Measurements from ENCODE around the gene GLTP.

Gene GLTP

DNA sequence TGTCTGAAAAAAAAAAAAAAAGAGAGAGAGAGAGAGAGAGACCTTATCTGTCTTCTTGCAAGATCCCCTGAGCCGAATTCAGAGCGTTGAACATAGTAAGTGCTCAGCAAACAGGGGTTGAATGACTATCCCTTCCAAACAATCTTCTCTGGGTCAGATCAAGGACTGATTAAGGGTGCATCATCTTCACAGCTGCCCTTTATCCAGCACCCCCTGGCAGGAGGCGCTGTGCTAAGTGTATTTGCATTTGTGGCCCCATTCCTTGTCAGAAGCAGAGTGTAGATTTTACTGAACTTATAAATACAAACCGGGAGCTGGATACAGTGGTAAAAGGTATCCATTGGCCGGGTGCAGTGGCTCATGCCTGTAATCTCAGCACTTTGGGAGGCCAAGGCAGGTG lies 38.3 kb downstream of the GLTP start:
- DNase-seq (ENCODE audit: low read depth in 2 of 2), result no peak

DNA sequence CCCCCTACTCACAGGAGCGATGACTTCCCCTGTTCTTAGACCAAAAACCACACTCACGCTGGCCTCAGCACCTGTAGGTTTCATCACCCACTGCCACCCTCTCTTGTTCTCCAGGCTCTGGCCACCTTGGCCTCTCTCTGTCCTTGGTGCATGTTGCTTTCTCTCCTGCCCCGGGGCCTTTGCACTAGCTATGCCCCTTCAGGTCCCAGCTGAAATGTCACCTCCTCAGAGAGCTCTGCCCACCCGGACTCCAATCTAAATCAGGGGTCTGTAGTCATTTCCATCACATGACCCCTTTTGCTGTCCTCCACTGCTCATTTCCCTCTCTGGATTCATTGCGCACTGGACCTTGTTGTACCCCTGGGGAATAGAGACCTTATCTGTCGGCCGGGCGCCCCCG lies 39.0 kb downstream of the GLTP start:
- no peak for DNase-seq (ENCODE audit: low read depth in 2 of 2)

DNA sequence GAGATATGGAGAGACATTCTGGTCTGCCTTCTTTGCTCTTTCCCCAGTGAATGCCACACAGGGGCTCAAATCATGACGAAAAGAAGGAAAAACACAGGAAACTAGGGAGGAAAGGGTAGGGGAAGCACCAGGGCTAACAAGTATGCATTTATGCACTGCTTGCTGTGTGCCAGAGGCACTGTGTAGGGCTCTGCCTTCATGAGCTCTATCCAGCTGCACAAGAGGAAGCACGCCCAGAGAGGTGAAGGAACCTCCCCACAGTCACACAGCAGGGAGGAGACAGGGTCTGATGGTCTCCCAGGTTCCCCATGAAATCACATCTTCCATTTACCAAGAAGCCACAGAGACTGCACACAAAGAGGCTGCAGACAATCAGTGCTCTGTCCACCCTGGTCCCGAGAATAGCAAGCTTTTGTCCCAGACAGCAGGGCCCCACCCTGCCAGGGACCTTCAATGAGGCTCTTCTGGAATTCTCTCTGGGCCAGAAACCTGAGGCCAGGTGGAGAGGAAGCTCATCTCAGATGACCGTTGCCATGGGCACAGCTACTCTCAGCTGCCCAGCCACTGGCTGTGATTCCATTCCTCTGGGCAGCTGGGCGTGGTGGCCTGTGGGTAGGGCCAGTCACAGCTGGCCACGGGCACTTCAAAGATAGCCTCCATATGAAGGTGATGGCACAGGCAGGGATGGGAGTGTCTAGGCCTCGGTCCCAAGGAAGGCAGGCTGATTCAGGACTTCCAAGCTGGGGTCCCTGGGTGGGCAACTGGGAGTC lies 39.9 kb downstream of the GLTP start:
- no peak for DNase-seq (ENCODE audit: low read depth in 2 of 2)

DNA sequence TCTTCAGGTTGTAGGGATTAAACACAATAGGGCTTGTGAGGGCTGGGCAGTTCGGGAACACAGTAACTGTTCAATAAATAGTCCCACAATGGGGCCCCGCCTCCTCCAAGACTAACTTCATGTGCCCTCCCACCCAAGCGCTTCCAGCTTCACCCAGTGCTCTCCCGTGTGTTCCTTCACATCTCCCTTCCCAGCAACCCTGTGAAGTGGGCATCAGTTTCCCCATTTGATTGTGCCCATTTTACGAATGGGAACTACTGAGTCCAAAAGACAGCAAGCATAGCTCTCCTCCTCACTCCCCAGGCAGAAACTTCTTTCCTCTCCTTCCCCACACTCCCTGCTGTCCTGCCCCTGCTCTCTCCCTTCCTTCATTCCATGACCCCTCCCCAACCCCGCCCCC lies 40.9 kb downstream of the GLTP start:
- no peak for DNase-seq (ENCODE audit: low read depth in 2 of 2)

DNA sequence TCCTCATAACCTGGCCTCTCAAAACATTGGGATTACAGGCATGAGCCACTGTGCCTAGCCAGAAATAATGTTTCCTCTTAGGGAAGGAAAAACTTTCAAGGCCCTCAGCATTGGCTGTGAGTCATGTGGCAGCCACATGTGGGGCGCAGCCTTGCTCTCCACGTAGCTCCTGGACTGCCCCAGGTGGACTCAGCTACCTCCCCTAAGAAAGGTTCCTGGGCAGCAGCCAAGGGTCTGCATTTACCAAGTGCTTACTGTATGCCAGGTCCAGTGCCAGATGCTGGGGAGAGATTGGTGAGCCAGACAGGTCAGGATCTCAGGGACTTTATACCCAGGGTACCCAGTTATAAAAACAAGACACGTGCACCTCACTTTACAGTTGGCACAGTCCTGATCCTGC lies 43.4 kb downstream of the GLTP start:
- DNase-seq (ENCODE audit: low read depth in 2 of 2), result no peak

DNA sequence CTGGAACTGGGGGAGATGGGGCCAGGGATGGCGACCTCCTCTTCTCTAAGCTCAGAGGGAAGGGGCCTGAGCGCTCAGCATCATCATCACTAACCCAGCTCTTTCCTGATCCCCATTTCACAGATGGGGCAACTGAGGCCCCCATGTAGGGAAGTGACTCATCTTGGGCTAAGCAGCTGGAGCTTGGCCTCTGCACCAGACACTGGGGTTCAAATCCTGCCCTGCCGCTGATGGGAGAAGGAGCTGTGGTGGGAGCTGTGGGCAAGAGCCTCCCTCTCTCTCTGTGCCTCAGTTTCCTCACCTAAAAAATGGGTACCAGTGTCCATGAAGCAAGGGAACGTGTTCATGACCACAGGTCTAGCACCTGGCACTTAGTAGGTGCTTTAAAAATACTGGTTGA lies 44.5 kb downstream of the GLTP start:
- no peak for DNase-seq (ENCODE audit: low read depth in 2 of 2)

DNA sequence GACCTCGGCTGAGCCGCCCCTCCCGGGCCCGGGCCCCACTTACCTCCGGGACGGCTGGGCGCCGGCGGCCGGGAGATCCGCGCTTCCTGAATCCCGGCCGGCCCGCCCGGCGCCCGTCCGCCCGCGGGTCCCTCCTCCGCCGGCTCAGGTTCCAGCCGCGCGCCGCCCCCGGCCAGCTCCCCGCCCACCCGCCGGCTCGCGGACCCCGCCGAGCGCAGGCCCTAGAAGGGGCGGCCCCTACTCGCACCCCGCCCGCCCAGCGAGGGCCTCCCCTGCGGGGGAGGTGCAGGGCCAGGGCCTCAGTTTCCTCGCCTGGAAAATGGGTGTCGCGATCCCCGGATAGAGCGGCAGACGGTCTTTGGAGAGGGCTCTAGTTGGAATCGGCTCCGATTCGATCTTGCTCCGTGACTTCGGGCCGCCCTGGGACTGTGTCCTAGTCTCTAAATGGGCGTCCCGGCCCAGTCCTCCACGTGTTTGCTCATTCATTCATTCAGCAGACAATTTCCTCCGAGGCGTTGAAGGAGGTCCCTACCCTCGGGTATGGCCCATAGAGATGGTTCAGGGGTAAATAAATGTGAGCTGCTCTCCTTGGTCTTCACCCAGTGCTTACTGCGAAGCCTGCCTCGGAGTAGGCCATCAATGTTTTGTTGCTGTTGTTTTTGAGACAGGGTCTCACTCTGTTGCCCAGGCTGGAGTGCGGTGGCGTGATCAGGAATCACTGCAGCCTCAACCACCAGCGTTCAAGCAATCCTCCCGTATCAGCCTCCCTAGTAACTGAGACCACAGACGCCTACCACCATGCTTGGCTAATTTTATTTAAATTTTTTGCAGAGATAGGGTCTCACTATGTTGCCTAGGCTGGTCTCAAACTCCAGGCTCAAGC lies 46.8 kb downstream of the GLTP start, which contains the start of gene TRPV4:
TSS of gene TRPV4 (minus strand) at position 92 of the 883 bp plus-strand sequence. CDS start 18,602 bp downstream, outside the sequence.
- DNase-seq (ENCODE audit: low read depth in 2 of 2), result no peak

DNA sequence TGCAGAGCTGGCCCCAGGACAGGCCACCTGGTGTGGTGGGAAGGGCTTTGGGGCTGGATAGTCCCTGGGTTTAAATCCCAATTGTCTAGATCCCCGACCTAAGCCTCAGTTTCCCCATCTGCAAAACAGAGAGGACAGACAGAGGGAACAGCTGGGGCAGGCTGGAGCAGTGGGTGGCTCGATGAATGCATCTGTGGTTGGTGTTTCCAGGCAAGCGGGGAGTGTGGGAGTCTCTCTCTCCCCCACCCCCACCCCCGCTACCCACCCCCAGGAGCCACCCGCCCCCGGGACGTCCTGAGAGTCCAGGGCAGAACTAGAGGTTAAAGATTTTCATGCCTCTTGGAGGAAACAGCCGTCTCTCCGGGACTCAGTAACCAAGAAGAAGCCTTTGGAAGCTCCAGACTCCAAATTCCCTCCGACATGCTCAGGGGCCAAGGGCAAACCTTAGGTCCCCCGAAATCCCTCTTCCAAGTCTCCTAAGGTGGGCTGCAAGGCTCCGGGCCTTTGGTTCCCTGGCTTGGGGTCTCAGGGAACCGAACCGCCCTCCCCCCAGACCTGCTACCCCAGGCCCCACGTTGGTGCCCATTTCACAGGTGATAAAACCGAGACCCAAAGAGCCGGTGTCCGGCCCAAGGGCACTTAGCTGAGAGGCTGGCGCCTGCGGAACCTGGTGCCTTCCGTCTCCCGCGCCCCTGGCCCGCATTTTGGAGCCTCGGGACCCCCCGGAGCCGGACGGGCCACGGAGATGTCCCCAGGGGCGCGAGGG lies 47.6 kb downstream of the GLTP start:
- DNase-seq (ENCODE audit: low read depth in 2 of 2), result no peak

DNA sequence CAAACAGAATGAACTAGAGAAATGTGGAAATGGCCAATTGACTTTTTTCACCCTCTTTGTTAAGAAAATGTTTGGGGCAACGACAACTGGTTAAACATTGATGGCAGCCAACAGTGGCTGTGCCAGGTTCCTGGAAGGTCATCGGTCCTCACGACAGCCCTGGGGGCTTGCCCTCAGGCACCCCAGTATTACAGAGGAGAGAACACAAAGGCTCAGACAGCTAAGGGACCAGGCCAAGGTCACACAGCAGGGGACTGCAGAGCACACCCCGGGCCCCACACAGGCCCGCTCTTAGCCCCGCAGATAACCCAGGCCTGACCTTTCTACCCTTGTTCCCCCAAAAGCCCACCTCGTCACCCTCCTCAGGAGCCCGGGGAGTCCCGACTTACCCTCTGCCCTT lies 48.4 kb downstream of the GLTP start:
- no peak for DNase-seq (ENCODE audit: low read depth in 2 of 2)

DNA sequence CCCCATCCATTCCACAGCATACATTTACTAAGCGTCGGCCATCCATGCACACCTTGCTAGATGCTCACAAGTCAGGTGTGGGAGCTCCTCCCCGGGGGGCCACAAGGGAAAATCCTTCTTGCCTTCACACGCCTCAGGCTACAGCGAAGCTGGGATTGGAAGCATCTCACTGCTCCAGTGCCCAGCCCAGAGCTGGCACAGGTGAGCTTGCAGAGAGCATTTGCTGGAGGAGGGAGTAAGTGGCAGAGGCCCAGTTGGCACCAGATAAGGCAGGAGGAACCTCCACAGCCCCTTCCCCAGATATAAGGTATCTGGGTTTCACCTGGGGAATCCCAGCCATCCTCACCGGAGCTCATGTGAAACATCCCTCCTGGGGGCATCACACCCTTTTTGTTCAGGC lies 49.0 kb downstream of the GLTP start:
- no peak for DNase-seq (ENCODE audit: low read depth in 2 of 2)

DNA sequence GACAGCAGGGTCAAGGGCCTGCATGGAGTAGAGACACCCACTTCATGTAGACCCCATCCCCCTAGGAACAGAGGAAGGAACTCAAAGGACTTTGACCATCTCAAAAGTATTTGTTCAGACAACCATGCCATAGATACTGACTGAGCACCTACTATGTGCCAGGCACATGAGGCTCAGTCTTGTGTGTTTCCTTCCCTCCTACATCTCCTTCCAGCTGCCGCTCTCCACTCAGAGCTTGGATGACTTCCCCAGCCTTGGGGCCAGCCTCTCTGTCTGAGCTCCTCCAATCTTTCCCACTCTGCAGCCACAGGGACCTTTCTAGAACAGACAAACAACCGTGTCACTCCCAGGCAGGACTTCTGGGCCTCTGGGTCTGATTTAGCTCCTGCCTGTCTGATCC lies 49.6 kb downstream of the GLTP start:
- DNase-seq (ENCODE audit: low read depth in 2 of 2), result no peak

DNA sequence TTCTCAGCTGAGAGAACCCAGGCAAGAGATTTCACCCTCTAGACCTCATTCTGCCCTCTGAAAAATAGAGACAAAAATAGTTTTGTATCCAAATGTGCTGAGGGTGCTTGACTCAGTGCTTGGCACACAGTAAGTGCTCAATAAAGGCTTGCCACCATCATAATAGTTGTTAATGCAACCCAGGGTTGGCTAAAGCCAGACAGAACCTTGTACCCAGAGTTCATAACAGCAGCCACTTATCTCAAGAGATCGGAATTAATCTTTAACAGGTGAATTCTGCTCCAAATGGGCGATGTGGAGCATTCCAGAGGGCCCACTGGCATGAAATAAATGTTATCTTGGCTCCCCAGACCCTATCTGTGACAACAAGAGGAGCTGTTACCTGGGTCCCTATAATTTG lies 50.1 kb downstream of the GLTP start:
- no peak for DNase-seq (ENCODE audit: low read depth in 2 of 2)

DNA sequence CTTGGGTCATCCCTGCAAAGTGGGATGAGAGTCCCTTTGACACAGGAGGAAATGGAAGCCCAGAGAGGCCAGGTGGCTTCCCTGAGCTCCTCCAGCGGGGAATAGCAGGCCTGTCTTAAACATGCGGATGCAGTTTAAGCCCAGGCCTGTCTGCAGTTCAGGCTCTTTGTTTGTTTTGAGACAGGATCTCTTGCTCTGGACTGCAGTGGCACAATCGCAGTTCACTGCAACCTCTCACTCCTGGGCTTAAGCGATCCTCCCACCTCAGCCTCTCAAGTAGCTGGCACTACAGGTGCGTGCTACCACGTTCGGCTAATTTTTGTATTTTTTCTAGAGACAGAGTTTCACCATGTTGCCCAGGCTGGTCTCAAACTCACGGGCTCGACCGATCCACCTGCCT lies 50.7 kb downstream of the GLTP start:
- no peak for DNase-seq (ENCODE audit: low read depth in 2 of 2)

DNA sequence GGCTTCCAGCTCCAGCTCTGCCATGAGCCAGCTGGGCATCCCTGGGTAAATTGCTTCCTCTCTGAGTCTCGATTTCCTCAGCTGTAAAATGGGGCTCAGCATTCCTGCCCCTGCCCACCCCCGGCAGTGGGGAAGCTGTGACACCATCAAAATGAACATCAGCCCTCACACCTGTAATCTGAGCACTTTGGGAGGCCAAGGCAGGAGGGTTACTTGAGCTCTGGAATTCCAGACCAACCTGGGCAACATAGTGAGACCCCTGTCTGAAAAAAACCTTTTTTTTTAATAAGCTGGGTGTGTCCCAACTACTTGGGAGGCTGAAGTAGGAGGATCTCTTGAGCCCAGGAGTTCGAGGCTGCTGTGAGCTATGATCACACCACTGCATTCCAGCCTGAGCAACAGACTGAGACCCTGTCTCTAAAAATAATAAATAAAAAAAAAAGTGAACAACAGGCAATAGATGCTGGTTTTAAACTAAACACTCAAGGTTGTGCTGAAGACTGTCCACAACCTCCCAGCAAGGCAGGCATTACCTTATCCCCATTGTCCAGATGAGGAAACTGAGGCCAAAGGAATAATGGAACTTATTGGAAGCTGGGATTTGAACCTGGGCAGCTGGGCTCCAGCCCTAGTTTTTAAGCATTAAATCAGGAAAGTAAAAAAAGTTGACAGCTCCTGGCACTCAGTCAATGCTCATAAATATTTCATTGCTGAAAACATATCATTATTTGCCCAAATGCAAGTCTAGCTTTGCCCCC lies 51.4 kb downstream of the GLTP start:
- no peak for DNase-seq (ENCODE audit: low read depth in 2 of 2)

DNA sequence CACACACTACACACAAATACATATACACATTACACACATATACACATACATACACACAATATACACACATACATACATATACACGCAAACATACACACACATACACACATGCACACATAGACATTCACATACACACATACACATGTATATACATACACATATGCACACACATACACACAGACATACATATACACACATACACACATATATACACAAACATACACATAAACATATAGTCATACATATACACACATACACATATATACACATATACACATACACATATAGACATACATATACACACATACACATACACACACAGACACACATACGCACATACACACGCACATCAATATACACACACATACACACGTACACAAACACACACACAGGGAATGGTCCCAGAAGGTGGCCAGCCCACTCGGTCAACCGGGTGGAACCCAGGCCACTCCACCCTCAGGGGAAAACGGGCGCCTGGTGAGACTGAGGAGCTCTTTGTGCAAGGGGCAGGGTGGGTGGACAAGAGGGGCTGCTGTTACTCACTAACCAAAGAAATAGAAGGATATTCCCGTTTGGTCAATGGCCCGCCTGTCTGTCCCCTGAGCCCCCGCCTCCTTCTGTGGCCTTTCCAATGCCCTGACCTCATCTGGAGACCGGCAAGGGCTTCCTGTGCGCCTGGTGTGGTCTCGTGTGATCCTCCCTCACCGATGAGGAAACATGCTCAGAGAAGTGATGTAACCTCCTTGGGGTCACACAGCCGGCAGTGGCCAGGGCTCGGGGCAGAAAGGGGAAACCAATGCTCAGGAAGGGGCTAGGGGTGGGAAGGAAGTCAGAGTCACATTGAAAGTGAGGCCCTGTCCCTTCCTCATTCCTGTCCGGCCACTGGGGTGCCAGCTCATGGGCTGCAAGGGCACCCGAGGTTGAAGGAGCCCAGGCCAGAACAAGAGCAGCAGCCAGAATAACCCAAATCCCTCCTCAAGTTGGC lies 52.5 kb downstream of the GLTP start:
- no peak for DNase-seq (ENCODE audit: low read depth in 2 of 2)

DNA sequence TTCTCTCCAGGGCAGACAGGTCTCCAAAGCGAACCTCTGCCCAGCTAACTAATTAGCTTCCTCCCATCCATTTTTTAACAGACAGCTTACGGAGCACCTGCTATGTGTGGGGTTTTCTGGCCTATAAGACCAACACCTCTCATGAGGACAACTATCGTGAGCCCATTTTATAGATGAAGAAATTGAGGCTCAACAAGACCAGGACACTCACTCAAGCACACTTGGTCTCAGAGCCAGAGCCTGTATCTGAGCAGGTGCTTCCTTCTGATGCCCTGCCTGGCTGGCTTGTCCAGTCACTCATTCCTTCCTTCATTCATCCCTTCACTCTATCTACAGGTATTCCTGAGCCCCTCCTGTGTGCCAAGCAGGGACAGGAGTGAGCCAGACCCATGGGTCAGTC lies 53.3 kb downstream of the GLTP start:
- DNase-seq (ENCODE audit: low read depth in 2 of 2), result no peak

DNA sequence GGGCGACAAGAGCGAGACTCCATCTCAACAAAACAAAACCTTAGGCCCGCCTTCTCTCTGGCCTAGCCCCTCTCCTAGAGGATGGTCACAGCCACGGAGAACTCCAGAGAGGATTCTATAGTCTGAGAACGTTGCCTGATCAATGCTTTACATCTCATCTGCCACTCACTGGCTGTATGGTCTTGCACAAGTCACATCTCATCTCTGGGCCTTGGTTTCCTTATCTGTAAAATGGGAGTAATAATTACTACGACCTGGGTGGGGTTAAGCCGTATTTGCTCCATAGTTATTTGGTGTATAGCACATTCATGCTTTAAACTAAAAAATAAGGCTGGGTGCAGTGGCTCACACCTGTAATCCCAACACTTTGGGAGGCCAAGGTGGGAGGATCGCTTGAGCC lies 55.6 kb downstream of the GLTP start:
- no peak for DNase-seq (ENCODE audit: low read depth in 2 of 2)

DNA sequence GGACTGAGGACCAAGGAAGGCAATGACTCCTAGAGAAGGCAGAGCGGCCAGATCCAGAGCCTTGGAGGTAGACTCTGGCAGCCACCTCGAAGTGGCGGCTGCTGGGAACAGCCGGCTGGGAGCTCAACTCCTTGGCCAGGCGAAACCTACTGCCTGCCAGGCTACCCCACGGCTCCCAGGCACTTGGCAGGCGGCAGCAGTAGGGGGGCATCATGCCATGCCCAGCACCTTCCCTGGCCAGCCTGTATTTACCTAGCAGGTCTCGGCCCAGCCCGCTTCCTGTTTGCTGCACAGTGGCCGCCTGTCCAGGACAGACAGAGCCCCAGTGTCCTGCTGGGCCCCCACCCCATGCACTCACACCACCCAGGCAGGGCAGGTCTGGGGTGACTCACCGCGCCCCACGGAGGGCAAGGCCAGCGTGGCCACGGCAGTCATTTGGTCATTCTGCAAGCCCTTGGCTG lies 57.4 kb downstream of the GLTP start:
- no peak for DNase-seq (ENCODE audit: low read depth in 2 of 2)

DNA sequence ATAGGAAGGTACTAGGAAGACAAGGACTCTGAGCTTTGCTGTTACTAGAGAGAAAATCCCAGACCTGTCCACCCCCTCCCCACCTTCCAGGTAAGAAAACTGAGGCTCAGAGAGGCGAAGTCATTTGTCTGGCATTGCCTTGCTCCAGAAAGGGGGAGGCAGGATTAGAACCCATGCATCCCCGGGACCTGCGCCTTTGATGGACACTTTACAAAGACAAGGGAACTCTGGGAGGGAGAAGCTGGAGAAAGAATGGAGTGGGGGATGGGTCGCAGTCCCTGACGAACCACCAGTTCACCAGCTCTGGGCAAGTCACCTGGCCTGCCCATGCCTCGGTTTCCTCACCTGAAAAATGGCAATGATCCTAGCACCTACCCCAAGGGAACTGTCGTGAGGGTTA lies 57.9 kb downstream of the GLTP start:
- no peak for DNase-seq (ENCODE audit: low read depth in 2 of 2)

DNA sequence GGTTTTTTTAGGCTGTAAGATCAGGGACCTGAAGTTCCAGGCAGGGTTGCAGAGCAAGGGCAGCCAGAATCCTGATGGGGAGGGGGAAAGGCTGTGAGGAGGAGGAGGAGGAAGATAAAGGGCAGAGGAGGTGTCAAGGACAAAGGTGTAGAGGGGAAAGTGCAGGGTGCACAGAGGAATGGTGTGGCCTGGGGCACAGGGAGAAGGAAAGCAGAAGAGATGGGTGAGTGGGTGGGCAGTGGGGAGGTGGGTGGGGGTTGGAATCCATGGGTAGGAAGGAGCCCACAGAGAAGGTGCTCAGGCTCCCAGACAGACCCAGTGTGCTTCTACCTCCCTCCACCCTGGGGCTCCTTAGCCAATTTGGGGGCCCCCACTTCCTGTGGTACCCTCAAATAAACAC lies 58.4 kb downstream of the GLTP start:
- DNase-seq (ENCODE audit: low read depth in 2 of 2), result no peak

Measured in stimulated activated CD8-positive, alpha-beta memory T cell treated with anti-CD3 and anti-CD28 coated beads, Interleukin-15, amount 100 ng/mL, for 48 hours (primary cell).